Smooth muscle cell (in vitro differentiated cells): ENCODE data around the gene LRTM2. TPM values are rescaled to one million over a fixed set of nuclear protein-coding genes. Genes with fewer than 3 reads are reported as not detected.

Source experiments
- DNase-seq: peaks from one replicate; lab custom pipeline; 2025; ENCODE audit not compliant: unreplicated experiment; lab: John Stamatoyannopoulos, UW
- H2AFZ ChIP-seq: fragments of 200-600 bp; sonication (generic); 2 replicates; pipeline ENCODE4 v1.6.0; 2016; ENCODE audit warnings: antibody characterized with exemption, low read depth, mild to moderate bottlenecking
- H3F3A ChIP-seq: fragments of 200-600 bp; sonication (generic); 2 replicates; pipeline ENCODE4 v1.6.0; 2017; ENCODE audit warnings: antibody characterized with exemption, low read depth
- H3K27ac ChIP-seq: fragments of 200-600 bp; sonication (generic); 2 replicates; pipeline ENCODE4 v1.5.1; 2016; ENCODE audit warnings: low read depth, mild to moderate bottlenecking
- H3K27me3 ChIP-seq: fragments of 200-600 bp; sonication (generic); 2 replicates; pipeline ENCODE4 v1.6.1; 2016; ENCODE audit warnings: low read depth, mild to moderate bottlenecking
- H3K36me3 ChIP-seq: fragments of 200-600 bp; sonication (generic); 2 replicates; pipeline ENCODE4 v1.5.1; 2016; ENCODE audit warnings: low read depth
- H3K4me1 ChIP-seq: fragments of 200-600 bp; sonication (generic); 2 replicates; pipeline ENCODE4 v1.5.1; 2016; ENCODE audit warnings: low read depth
- H3K4me2 ChIP-seq: fragments of 200-600 bp; sonication (generic); 2 replicates; pipeline ENCODE4 v1.6.0; 2016; ENCODE audit warnings: mild to moderate bottlenecking
- H3K4me3 ChIP-seq: fragments of 200-600 bp; sonication (generic); 2 replicates; pipeline ENCODE4 v1.5.1; 2016; ENCODE audit warnings: mild to moderate bottlenecking
- H3K79me2 ChIP-seq: fragments of 200-600 bp; sonication (generic); 2 replicates; pipeline ENCODE4 v1.6.0; 2016; ENCODE audit warnings: low read depth, mild to moderate bottlenecking
- H3K9ac ChIP-seq: fragments of 200-600 bp; sonication (generic); 2 replicates; pipeline ENCODE4 v1.6.0; 2016; ENCODE audit warnings: low read depth
- H3K9me3 ChIP-seq: fragments of 200-600 bp; sonication (generic); replicated peaks from 2 replicates; pipeline ENCODE4 v1.5.1; 2016; ENCODE audit warnings: low read depth
- H4K20me1 ChIP-seq: fragments of 200-600 bp; sonication (generic); 2 replicates; pipeline ENCODE4 v1.6.0; 2016; ENCODE audit warnings: low read depth
- WGBS: methylation state at CpG from one replicate; pipeline ENCODE4 v1.1.7; 2016; ENCODE audit warnings: low lambda C conversion rate; 5-methylcytosine and 5-hydroxymethylcytosine counted together
- polyA plus RNA-seq: library from polyadenylated mRNA; unstranded; fragments of >200 nt; fragmentation: Nextera tagmentation; extraction: Ambion mirVana; gene quantifications from 2 replicates; pipeline ENCODE4 v1.2.1, GENCODE V29; 2016
- total RNA-seq: library from RNA; depleted of rRNA; stranded (reverse); fragments of >200 nt; gene quantifications from 2 replicates; pipeline ENCODE4 v1.2.3, GENCODE V29; 2014
- TF ChIP-seq, protein P1 (sequence below): fragments of 200-600 bp; sonication (generic); IDR thresholded peaks from 2 replicates; pipeline ENCODE4 v1.5.1; 2017; ENCODE audit warnings: borderline replicate concordance, mild to moderate bottlenecking, antibody characterized with exemption; ENCODE audit not compliant: insufficient read depth, poor library complexity, severe bottlenecking

LRTM2 gene
- total and polyA plus RNA-seq, 2 experiments from 2014 or later: not detected

DNA sequence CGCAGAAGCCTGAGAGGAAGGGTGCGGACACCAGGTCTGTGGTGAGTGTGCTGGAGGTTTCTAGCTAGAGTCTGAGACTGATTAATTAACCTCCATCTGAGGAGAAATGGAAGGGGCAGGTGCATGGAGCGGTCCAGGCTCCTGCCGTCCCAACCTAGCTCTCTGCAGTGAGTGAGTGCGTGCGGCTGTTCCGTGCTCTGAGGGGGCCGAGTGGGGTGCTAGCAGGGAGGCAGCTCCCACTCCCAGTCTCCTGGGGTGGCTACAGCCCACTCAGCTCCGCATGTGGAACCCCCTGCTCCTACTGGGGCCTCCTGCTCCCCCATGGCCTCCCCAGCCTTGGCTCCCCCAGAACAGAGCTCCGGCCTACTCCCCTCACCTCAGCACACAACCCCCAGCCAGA is 2.9 kb downstream of the LRTM2 start:
- H3K9me3 ChIP-seq: no peaks in the 10 kb centered on the region
- no peak overlapping the region for H3K9ac ChIP-seq
- peaks cover 13% of the 10 kb centered on the region for H3K4me1 ChIP-seq
- no peak overlapping the region for H3K4me2 ChIP-seq
- H3K79me2 ChIP-seq: no peaks in the 10 kb centered on the region
- H3K27me3 ChIP-seq: peaks cover 48% of the 10 kb centered on the region
- H3F3A ChIP-seq: no peaks in the 10 kb centered on the region
- TF ChIP-seq, protein P1, sequence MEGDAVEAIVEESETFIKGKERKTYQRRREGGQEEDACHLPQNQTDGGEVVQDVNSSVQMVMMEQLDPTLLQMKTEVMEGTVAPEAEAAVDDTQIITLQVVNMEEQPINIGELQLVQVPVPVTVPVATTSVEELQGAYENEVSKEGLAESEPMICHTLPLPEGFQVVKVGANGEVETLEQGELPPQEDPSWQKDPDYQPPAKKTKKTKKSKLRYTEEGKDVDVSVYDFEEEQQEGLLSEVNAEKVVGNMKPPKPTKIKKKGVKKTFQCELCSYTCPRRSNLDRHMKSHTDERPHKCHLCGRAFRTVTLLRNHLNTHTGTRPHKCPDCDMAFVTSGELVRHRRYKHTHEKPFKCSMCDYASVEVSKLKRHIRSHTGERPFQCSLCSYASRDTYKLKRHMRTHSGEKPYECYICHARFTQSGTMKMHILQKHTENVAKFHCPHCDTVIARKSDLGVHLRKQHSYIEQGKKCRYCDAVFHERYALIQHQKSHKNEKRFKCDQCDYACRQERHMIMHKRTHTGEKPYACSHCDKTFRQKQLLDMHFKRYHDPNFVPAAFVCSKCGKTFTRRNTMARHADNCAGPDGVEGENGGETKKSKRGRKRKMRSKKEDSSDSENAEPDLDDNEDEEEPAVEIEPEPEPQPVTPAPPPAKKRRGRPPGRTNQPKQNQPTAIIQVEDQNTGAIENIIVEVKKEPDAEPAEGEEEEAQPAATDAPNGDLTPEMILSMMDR: no peak
- H3K36me3 ChIP-seq: no peaks in the 10 kb centered on the region
- WGBS: 89% methylated on average over 10 of the region's 10 CpGs
- H4K20me1 ChIP-seq: no peaks in the 10 kb centered on the region
- no peak overlapping the region for H2AFZ ChIP-seq
- H3K27ac ChIP-seq: no peak overlapping the region
- H3K4me3 ChIP-seq: no peak overlapping the region
- DNase-seq: no peak

DNA sequence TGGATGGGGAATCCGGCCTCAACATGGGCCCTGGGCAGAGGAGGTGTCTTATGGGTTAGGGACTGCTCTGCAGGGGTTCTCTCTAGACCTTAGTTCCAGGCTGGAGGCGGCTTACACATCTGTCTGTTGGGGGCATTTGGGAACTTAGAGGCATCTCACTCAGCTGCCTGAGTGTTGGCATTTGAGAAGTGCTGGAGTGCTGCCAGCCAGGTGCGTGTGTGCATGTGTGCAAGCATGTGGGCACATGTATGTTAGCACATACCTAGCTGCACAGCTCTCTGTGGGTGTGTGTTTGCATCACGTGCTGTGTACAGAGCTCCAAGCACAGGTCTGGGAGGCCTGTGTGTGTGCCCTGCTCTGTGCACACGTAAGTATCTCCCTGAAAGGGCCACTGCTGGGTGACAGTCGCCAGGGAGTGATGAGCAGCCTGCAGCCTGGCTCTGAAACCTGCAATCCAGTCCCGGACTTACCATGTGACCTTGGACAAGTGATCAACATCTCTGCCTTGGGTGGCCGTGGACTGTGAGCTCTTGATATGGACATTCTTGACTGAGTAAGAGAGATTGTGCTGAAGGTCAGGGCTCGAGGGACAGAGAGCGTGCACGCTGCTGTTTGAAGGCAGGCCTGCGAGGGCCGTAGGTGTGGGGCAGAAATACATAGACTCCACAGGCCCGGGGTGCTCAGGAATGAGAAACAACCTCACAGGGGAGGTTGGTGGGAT is 5.2 kb downstream of the LRTM2 start:
- no peak overlapping the region for H3K27ac ChIP-seq
- H3K79me2 ChIP-seq: no peaks in the 10 kb centered on the region
- H3K9me3 ChIP-seq: no peaks in the 10 kb centered on the region
- no peaks in the 10 kb centered on the region for H3F3A ChIP-seq
- H3K4me2 ChIP-seq: no peak overlapping the region
- H4K20me1 ChIP-seq: no peaks in the 10 kb centered on the region
- no peak for DNase-seq
- H3K4me3 ChIP-seq: no peak overlapping the region
- no peak overlapping the region for H2AFZ ChIP-seq
- TF ChIP-seq, protein P1: no peak
- H3K4me1 ChIP-seq: peaks cover 8% of the 10 kb centered on the region
- no peaks in the 10 kb centered on the region for H3K36me3 ChIP-seq
- H3K9ac ChIP-seq: no peak overlapping the region
- 89% methylated on average over 14 of the region's 14 CpGs for WGBS
- peaks cover 31% of the 10 kb centered on the region for H3K27me3 ChIP-seq

DNA sequence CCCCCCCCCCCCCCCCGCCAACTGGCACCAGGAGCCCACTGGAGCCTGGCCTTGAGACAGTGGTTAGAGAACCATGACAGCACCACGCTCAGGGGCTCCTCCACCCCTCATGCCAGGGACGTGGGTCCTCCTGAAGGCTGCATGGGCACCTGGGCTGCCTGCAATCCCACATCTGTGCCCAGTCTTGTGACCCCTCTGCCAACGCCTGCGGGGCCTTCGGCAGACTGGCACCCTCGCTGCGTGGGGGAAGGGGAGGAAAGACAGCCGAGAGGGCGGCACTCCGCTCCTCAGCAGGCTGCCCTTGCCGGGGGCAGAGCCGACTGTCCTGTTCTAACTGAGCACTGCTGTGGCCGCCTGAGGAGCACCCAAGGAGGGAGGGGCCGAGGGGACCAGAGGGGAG is 6.0 kb downstream of the LRTM2 start:
- Histone ChIP-seq H3K27ac (no peak overlapping the region), H3K9me3 (no peaks in the 10 kb centered on the region), H3K9ac (no peak overlapping the region), H2AFZ (no peak overlapping the region), H3F3A (no peaks in the 10 kb centered on the region), H3K36me3 (no peaks in the 10 kb centered on the region), H3K79me2 (no peaks in the 10 kb centered on the region), H3K4me3 (no peak overlapping the region), H3K27me3 (peaks cover 25% of the 10 kb centered on the region), H3K4me1 (peaks cover 6% of the 10 kb centered on the region), H3K4me2 (no peak overlapping the region), H4K20me1 (no peaks in the 10 kb centered on the region)
- DNase-seq: no peak
- 76% methylated on average over 14 of the region's 15 CpGs for WGBS
- TF ChIP-seq, protein P1: no peak
